IPS DF 6.9 (cell line): ENCODE measurements around the gene KPNA6.
A peak's percentile ranks its signal among the peaks of the same experiment; 100 is the strongest.

Source experiments
- DNase-seq: peaks from one replicate; pipeline ENCODE4 v3.0.0-alpha.2; 2013; ENCODE audit warnings: low read depth, low spot score
- H3K27ac ChIP-seq: one replicate; pipeline ENCODE4 v1.5.1; 2013; ENCODE audit warnings: low read length, control low read depth
- H3K27me3 ChIP-seq: 2 replicates; pipeline ENCODE4 v1.6.1; 2013; ENCODE audit warnings: mild to moderate bottlenecking, low read length; ENCODE audit not compliant: control insufficient read depth, insufficient read depth
- H3K36me3 ChIP-seq: 2 replicates; pipeline ENCODE4 v1.6.1; 2013; ENCODE audit warnings: low read length; ENCODE audit not compliant: control insufficient read depth, insufficient read depth
- H3K4me1 ChIP-seq: 2 replicates; pipeline ENCODE4 v1.6.1; 2013; ENCODE audit warnings: low read length; ENCODE audit not compliant: control insufficient read depth, insufficient read depth
- H3K4me3 ChIP-seq: 2 replicates; pipeline ENCODE4 v1.5.1; 2013; ENCODE audit warnings: mild to moderate bottlenecking, low read length
- H3K9me3 ChIP-seq: 2 replicates; pipeline ENCODE4 v1.6.1; 2013; ENCODE audit warnings: low read length, inconsistent platforms; ENCODE audit not compliant: control insufficient read depth, insufficient read depth
- WGBS: extraction: QIAGEN DNeasy Blood & Tissue Kit; methylation state at CpG from one replicate; pipeline ENCODE4 v1.1.7; 2013; ENCODE audit warnings: mixed read lengths, missing lambda C conversion rate; ENCODE audit not compliant: insufficient read length, insufficient coverage; 5-methylcytosine and 5-hydroxymethylcytosine counted together

KPNA6 gene

DNA sequence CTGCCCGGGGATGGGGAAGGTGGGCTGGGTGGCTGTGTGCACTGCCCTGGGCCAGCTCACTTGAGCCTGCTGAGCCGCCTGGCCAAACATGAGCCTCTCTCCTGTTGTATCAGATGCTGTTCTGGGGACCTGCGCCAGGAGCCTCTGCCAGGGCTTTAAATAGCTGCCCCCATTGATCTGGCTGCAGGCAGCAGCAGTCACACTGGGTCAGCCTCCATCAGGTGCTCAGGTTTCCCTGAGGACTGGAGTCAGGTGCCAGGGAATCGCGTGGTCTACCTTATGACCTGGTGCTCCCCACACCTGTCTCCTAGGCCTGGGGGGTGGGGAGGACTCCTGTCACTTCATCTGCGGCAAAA, 91.8 kb downstream of the KPNA6 start:
- Histone ChIP-seq H3K27ac (no peak overlapping the region), H3K9me3 (no peaks in the 10 kb centered on the region), H3K4me3 (no peak overlapping the region), H3K27me3 (no peaks in the 10 kb centered on the region), H3K4me1 (peaks cover 4% of the 10 kb centered on the region; the same call in 1 of the 2 replicates), H3K36me3 (peaks cover 24% of the 10 kb centered on the region)
- no CpG with 5 or more reads among the region's 6 CpGs for WGBS
- no peak for DNase-seq

DNA sequence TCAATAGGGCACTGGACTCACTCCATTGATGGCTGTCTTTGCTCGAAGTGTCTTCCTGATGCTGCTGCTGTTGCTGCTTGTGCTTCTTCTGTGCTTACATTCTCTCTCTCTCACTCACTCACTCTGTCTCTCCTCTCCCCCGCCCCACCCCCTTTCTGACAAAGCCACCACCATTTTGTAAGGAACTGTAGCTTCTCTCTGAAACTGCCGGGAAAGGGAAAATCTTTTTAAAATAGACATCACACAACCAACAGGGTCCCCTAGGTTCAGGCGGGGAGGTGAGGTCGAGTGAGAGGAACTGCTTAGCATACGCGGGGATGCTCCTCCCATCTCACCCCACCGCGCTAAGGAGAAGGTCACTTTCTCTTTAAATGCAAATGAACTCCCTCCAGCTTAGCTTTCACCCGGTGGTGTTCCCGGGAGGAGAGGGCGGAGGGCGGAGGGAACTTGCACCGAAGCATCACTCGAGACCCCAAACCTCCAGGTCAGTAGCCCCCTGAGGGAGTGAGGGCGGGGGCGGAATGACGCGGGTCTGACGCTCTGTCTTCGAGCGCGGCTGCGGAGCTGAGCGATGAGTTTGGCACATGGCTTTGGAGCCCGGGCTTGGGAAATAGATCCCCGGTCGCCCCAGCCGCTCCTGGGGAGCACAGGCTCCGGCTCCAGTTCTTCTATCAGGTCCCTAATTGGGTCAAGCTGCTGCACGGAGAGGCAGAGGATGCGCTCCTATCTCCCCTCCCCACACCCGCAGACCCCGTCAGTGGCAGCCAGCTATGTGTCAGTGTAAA, 92.6 kb downstream of the KPNA6 start, which contains the start of gene CCDC28B:
Gene CCDC28B, plus strand, starts transcription at position 370 of the 785 bp plus-strand sequence. CDS start 1,341 bp downstream, outside the sequence.
- Histone ChIP-seq H3K9me3 (no peaks in the 10 kb centered on the region), H3K4me3 (peak within 1 kb of the TSS; percentile 42; the same call in 1 of the 2 replicates), H3K27me3 (no peaks in the 10 kb centered on the region), H3K27ac (no peak within 1 kb of the TSS), H3K4me1 (peaks cover 4% of the 10 kb centered on the region; the same call in 1 of the 2 replicates), H3K36me3 (peaks cover 16% of the 10 kb centered on the region)
- DNase-seq: peak; percentile 58
- WGBS: no CpG with 5 or more reads among the region's 34 CpGs

DNA sequence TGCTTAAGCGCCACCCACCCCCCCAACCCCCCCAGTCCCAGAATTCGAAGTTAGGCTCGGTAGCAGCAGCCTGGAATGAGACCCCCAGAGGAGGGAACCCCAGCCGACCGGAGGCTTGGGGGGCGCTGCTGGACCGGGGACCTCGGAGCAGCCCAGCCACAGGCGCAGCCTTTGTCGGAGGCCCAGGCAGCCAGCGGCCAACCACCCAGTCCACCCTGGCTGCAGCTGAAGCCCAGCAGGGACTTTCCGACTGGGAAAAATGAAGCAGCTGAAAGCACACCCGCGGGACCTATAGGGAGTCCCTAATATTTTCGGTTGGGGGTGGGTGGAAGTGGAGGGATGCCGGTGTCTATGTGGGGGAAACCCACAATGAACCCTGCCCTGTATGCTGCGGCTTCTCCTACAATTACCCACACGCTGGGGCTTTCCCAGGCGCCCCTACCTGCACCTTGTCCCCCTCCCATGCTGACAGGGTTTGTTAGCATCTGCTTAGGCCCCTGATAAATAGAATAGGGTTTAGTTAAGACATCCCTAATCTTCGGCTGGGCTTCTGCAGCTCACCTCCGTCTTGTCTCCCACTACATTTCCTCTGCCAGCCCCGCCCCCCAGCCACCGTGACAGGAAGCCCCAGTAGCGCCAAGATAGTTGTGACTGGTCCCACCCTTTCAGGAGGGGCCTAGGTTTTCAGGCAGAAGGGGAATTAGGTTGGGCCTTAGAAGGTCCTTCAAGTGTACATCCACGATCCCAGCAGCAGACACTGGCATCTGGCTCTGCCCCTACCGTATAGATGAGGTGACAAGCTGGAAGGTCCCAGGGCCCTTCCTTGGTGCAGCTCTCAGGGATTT, 93.4 kb downstream of the KPNA6 start:
- H3K4me3 ChIP-seq: peak overlapping the region; percentile 42; the same call in 1 of the 2 replicates
- no peak overlapping the region for H3K27ac ChIP-seq
- no peak for DNase-seq
- no peaks in the 10 kb centered on the region for H3K27me3 ChIP-seq
- peaks cover 4% of the 10 kb centered on the region; the same call in 1 of the 2 replicates for H3K4me1 ChIP-seq
- no CpG with 5 or more reads among the region's 26 CpGs for WGBS
- peaks cover 10% of the 10 kb centered on the region; the same call in 1 of the 2 replicates for H3K36me3 ChIP-seq
- no peaks in the 10 kb centered on the region for H3K9me3 ChIP-seq

DNA sequence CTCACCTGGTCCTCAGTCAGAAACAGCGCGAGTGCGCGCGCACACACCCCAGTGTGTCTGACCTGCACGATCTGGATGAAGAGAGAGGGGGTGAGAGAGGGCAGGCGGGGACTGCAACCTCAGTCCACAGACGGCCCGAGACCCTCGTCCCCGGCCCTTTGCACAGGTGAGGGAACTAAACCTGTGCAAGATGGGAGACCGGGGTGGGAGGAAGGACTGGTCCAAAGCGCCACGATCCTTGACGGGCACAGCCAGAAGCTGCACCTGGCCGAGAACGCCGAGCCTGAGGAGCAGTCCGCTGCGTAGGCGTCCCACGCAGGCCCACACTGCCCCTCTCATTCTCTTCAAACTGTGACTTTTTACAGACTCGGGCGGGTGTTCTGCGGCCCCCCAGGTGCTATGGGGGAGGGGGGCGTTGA, 97.1 kb downstream of the KPNA6 start:
- no peaks in the 10 kb centered on the region for H3K9me3 ChIP-seq
- H3K4me3 ChIP-seq: peak overlapping the region; percentile 66; the same call in 1 of the 2 replicates
- H3K36me3 ChIP-seq: no peaks in the 10 kb centered on the region
- 0 out of 2 replicates have a peak, but pooled peaks cover 4% of the 10 kb centered on the region for H3K4me1 ChIP-seq
- WGBS: no CpG with 5 or more reads among the region's 26 CpGs
- H3K27ac ChIP-seq: no peak overlapping the region
- H3K27me3 ChIP-seq: no peaks in the 10 kb centered on the region
- DNase-seq: no peak

DNA sequence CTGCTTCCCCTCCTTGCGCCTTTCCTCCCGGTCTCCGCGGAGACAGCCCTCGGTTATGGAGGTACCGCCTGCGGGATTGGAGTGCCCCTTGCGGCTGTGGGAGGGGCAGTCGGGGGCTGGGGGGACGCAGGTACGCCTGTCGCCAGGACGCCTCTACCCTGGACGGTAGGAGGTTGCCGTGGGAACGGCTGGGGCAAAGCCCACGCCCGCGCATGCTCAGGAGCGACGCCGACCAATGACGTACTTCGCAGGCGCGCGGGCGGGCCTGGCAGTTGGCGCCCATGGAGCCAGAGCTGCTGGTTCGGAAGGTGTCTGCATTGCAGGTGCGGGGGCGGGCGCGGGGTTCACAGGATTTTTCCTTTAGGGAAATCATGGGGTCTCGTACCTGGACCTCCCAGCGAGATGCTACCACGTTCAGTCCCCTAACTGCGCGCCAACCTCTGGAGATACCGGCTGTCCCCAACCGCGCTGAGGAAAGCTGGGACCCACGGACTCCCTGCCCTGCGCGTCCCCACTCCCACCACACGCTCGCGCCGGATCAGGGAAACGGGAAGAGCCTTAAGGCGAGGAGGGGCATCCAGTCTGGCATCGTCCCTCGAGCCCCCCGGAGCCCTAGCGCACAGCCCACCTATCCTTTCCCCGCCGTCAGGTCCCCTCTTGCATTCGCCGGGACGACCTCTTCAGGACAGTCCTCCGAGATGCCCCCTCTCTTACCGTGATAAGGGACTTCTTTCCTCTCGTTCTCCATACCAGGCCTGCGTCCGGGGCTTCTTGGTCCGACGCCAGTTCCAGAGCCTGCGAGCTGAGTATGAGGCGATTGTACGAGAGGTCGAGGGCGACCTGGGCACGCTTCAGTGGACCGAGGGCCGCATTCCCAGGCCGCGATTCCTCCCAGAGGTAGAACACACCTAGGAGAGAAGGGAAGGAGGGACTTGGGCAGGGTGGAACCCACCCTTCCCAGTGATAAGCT, 97.8 kb downstream of the KPNA6 start, which contains the start of gene IQCC:
Gene IQCC, plus strand, starts transcription at position 271 of the 970 bp plus-strand sequence. Its CDS starts 11 bp downstream, at position 282.
- Histone ChIP-seq H3K27ac (no peak within 1 kb of the TSS), H3K4me3 (peak within 1 kb of the TSS; percentile 66; the same call in 1 of the 2 replicates), H3K27me3 (no peaks in the 10 kb centered on the region), H3K9me3 (no peaks in the 10 kb centered on the region), H3K36me3 (no peaks in the 10 kb centered on the region), H3K4me1 (0 out of 2 replicates have a peak, but pooled peaks cover 4% of the 10 kb centered on the region)
- no CpG with 5 or more reads among the region's 77 CpGs for WGBS
- DNase-seq: peak; percentile 83

DNA sequence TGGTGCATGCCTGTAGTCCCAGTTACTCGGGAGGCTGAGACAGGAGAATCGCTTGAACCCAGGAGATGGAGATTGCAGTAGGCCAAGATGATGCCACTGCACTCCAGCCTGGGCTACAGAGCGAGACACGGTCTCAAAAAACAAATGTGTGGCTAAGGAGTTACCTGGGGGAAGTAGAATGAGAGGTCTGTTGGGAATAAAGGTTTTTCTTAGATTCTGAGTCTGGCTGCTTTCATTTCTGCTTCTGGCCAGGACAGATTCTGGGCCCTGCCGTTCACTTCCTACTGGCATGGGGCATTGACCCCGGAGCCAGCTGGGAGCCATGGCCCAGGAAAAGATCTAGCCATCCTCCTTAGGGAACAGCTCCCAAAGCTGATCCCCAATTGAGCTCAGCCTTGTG, 100.6 kb downstream of the KPNA6 start:
- DNase-seq: no peak
- Histone ChIP-seq H3K27me3 (no peaks in the 10 kb centered on the region), H3K27ac (no peak overlapping the region), H3K4me3 (no peak overlapping the region), H3K4me1 (no peaks in the 10 kb centered on the region), H3K36me3 (no peaks in the 10 kb centered on the region), H3K9me3 (no peaks in the 10 kb centered on the region)
- no CpG with 5 or more reads among the region's 6 CpGs for WGBS

DNA sequence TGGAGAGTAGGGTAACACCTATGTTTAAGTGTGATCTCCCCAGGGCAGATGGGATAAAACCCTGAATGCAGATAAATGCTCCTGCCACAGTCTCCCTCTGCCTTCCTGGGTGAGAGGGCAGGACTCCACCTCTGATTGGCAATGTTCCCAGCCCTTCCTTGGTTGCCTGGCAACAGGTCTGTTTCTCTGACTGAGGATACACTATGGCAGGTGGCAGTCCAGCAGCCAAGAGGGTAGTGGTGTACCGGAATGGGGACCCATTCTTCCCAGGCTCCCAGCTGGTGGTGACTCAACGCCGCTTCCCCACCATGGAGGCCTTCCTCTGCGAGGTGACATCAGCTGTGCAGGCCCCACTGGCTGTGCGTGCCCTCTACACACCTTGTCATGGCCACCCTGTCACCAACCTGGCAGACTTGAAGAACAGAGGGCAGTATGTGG, 101.1 kb downstream of the KPNA6 start, which contains the start of gene DCDC2B:
Gene DCDC2B, plus strand, starts transcription at position 199 of the 438 bp plus-strand sequence. Its CDS starts 5 bp downstream, at position 204.
- H3K27ac ChIP-seq: no peak within 1 kb of the TSS
- no peak within 1 kb of the TSS for H3K4me3 ChIP-seq
- no peaks in the 10 kb centered on the region for H3K4me1 ChIP-seq
- no peaks in the 10 kb centered on the region for H3K36me3 ChIP-seq
- no peaks in the 10 kb centered on the region for H3K27me3 ChIP-seq
- WGBS: no CpG with 5 or more reads among the region's 5 CpGs
- H3K9me3 ChIP-seq: no peaks in the 10 kb centered on the region
- DNase-seq: no peak

DNA sequence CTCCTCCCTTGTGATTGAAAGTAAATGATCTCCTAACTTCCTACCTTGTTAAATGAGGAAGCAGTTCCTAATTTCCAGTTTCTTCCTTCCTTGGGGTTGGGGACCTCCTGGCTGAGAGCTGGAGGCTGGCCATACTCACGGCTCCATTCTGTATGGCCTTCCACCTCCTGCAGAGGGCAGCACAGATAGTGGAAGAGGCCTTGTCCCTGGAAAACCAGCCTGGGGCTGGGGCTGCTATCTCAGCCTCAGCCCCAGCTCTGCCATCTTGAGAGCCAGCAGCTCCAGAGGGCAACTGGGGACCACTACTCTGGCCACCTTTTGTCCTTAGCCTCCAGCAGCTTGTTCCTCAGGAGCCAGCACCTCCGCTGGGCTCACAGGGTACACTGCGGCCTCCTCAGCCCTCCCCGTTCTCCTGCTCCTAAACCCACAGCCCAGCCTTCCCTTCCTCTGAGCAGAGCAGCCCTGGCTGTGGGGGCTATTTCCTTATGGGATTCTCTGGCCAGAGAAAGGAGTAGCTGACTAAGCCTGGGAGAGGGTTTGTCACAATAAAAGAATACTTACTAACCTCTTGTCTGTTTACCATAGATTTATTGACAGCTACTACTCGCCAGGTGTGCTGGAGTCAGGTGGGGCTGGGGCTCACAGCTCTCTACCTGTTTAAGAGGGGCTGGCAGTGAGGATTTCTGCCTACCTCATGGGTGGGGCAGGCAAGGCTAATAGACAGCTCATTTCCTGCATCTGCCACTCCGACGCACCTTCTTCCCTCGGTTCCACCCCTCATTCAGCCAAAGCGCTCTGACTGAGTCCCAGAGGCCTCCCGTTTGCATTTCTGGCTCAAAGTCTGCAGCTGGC, 108.0 kb downstream of the KPNA6 start:
- Histone ChIP-seq H3K4me1 (no peaks in the 10 kb centered on the region), H3K36me3 (peaks cover 9% of the 10 kb centered on the region; the same call in 1 of the 2 replicates), H3K27ac (no peak overlapping the region), H3K9me3 (no peaks in the 10 kb centered on the region), H3K27me3 (no peaks in the 10 kb centered on the region), H3K4me3 (no peak overlapping the region)
- no peak for DNase-seq
- no CpG with 5 or more reads among the region's 10 CpGs for WGBS

DNA sequence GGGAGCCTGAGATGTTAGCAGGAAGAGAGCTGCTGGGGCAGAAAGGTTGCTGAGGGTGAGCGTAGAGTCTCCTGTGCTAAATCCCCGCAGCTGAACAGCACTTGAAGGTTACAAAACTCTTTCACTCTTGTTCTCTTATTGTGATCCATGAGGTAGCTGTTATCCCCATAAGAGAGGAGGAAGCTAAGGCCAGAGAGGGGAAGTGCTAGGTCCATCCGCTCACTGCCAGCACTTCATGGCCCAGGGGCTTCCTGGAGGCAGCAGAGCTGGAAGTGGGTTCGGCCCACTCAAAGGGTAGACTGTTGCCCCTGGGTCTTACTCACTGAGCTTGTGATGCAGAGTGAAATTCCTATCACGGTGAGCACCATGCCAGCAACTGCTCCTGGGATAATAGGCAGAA, 108.7 kb downstream of the KPNA6 start:
- no peak overlapping the region for H3K27ac ChIP-seq
- H3K4me1 ChIP-seq: no peaks in the 10 kb centered on the region
- H3K9me3 ChIP-seq: no peaks in the 10 kb centered on the region
- WGBS: no CpG with 5 or more reads among the region's 5 CpGs
- peaks cover 9% of the 10 kb centered on the region; the same call in 1 of the 2 replicates for H3K36me3 ChIP-seq
- H3K27me3 ChIP-seq: no peaks in the 10 kb centered on the region
- DNase-seq: no peak
- no peak overlapping the region for H3K4me3 ChIP-seq
